ENCODE data around the gene CELF4. TPM values are rescaled to one million over a fixed set of nuclear protein-coding genes. Genes with fewer than 3 reads are reported as not detected.

CELF4 gene
- polyA plus RNA-seq, 1 donor (not counting 4 experiments of a cell fraction or from before 2014, with no cell fraction given) = not detected

- TF ChIP-seq, protein P1, sequence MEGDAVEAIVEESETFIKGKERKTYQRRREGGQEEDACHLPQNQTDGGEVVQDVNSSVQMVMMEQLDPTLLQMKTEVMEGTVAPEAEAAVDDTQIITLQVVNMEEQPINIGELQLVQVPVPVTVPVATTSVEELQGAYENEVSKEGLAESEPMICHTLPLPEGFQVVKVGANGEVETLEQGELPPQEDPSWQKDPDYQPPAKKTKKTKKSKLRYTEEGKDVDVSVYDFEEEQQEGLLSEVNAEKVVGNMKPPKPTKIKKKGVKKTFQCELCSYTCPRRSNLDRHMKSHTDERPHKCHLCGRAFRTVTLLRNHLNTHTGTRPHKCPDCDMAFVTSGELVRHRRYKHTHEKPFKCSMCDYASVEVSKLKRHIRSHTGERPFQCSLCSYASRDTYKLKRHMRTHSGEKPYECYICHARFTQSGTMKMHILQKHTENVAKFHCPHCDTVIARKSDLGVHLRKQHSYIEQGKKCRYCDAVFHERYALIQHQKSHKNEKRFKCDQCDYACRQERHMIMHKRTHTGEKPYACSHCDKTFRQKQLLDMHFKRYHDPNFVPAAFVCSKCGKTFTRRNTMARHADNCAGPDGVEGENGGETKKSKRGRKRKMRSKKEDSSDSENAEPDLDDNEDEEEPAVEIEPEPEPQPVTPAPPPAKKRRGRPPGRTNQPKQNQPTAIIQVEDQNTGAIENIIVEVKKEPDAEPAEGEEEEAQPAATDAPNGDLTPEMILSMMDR (optimal IDR thresholded peaks at IDR 0.05 in 1 of 3, IDR thresholded peaks at IDR 0.05 in 1 of 3, conservative IDR thresholded peaks at IDR 0.05 in 1 of 3; ENCODE audit: extremely low read depth in 1 of 3, insufficient read depth in 2 of 3, low read length in 3 of 3) = no peak
- TF ChIP-seq EZH2 (IDR thresholded peaks at IDR 0.05; ENCODE audit: low read length) = no peak
- H3K4me3 ChIP-seq (ENCODE audit: control insufficient read depth in 2 of 3, extremely low read depth in 1 of 3, insufficient read depth in 2 of 3, low read depth in 1 of 3, low read length in 3 of 3) = no peak overlapping the region
- H3K9ac ChIP-seq (ENCODE audit: control insufficient read depth, extremely low read depth, insufficient read depth, low read length) = no peak overlapping the region
- no peak overlapping the region for H3K27ac ChIP-seq (ENCODE audit: control insufficient read depth, insufficient read depth, low read length)
- H3K36me3 ChIP-seq (ENCODE audit: control insufficient read depth in 2 of 2, extremely low read depth in 1 of 2, insufficient read depth in 2 of 2, low read length in 2 of 2) = no peaks in the 10 kb centered on the region
- no peaks in the 10 kb centered on the region for H3K9me3 ChIP-seq (ENCODE audit: control insufficient read depth, low read depth, low read length)
- H3K4me1 ChIP-seq (ENCODE audit: control insufficient read depth, extremely low read depth, insufficient read depth, low read length) = peaks cover 7% of the 10 kb centered on the region
- FAIRE-seq (no peak), DNase-seq (ENCODE audit: low read depth, low spot score) (no peak)
- no peaks in the 10 kb centered on the region for H3K9me1 ChIP-seq (ENCODE audit: control insufficient read depth, extremely low read depth, insufficient read depth, low read length)
- H3K79me2 ChIP-seq (ENCODE audit: control insufficient read depth, insufficient read depth, low read length) = no peaks in the 10 kb centered on the region
- H4K20me1 ChIP-seq (ENCODE audit: control insufficient read depth, extremely low read depth, insufficient read depth, low read length) = no peaks in the 10 kb centered on the region
- H2AFZ ChIP-seq (ENCODE audit: control insufficient read depth, low read length) = no peak overlapping the region
- dilution Hi-C loops (cut with MboI; ENCODE audit: extremely low pct_ligation_motif_present, low sequenced_read_pairs) = no loop called here
- peaks cover 13% of the 10 kb centered on the region for H3K27me3 ChIP-seq (ENCODE audit: control insufficient read depth, extremely low read depth, insufficient read depth, low read length)
- H3K4me2 ChIP-seq (ENCODE audit: control insufficient read depth, extremely low read depth, insufficient read depth, low read depth, low read length) = no peak overlapping the region
Observed at GRCh38 chr18:37398248-37398920, 167.2 kb downstream of the CELF4 start.

- Histone ChIP-seq H3K9me3 (ENCODE audit: control insufficient read depth, low read depth, low read length) (no peaks in the 10 kb centered on the region), H2AFZ (ENCODE audit: control insufficient read depth, low read length) (no peak overlapping the region), H4K20me1 (ENCODE audit: control insufficient read depth, extremely low read depth, insufficient read depth, low read length) (no peaks in the 10 kb centered on the region), H3K27ac (ENCODE audit: control insufficient read depth, insufficient read depth, low read length) (no peak overlapping the region), H3K4me3 (ENCODE audit: control insufficient read depth in 2 of 3, extremely low read depth in 1 of 3, insufficient read depth in 2 of 3, low read depth in 1 of 3, low read length in 3 of 3) (no peak overlapping the region), H3K4me1 (ENCODE audit: control insufficient read depth, extremely low read depth, insufficient read depth, low read length) (peaks cover 1% of the 10 kb centered on the region), H3K79me2 (ENCODE audit: control insufficient read depth, insufficient read depth, low read length) (no peaks in the 10 kb centered on the region), H3K9ac (ENCODE audit: control insufficient read depth, extremely low read depth, insufficient read depth, low read length) (no peak overlapping the region), H3K9me1 (ENCODE audit: control insufficient read depth, extremely low read depth, insufficient read depth, low read length) (no peaks in the 10 kb centered on the region), H3K4me2 (ENCODE audit: control insufficient read depth, extremely low read depth, insufficient read depth, low read depth, low read length) (no peak overlapping the region), H3K36me3 (ENCODE audit: control insufficient read depth in 2 of 2, extremely low read depth in 1 of 2, insufficient read depth in 2 of 2, low read length in 2 of 2) (no peaks in the 10 kb centered on the region), H3K27me3 (ENCODE audit: control insufficient read depth, extremely low read depth, insufficient read depth, low read length) (peaks cover 18% of the 10 kb centered on the region)
- TF ChIP-seq, protein P1 (optimal IDR thresholded peaks at IDR 0.05 in 1 of 3, IDR thresholded peaks at IDR 0.05 in 1 of 3, conservative IDR thresholded peaks at IDR 0.05 in 1 of 3; ENCODE audit: extremely low read depth in 1 of 3, insufficient read depth in 2 of 3, low read length in 3 of 3) = no peak
- no peak for TF ChIP-seq EZH2 (IDR thresholded peaks at IDR 0.05; ENCODE audit: low read length)
- dilution Hi-C loops (cut with MboI; ENCODE audit: extremely low pct_ligation_motif_present, low sequenced_read_pairs) = no loop called here
- DNase-seq (ENCODE audit: low read depth, low spot score) (no peak), FAIRE-seq (no peak)
Observed at GRCh38 chr18:37397814-37398213, 167.8 kb downstream of the CELF4 start.

Measured in keratinocyte (primary cell).